Liver (tissue), 3 donors: ENCODE results near the gene GPATCH2.
"Not testable (repeated sequence)": the region's sequence is repeated elsewhere in the genome, so short reads cannot be mapped to it uniquely, and the experiment has no call there.

ENCODE experiments used
- JUND ChIP-seq, 2 donors: IDR thresholded peaks; 2 replicates each; pipeline ENCODE4 v1.6.1; 2016; ENCODE audit warnings: antibody characterized with exemption in 2 of 2
- RXRA ChIP-seq, 2 donors: IDR thresholded peaks; 2 replicates each; pipeline ENCODE4 v1.6.1; 2017 to 2018; ENCODE audit warnings: antibody characterized with exemption in 2 of 2, mild to moderate bottlenecking in 1 of 2
- SP1 ChIP-seq: IDR thresholded peaks from 2 replicates; pipeline ENCODE4 v1.6.1; 2018; ENCODE audit warnings: antibody characterized with exemption, mild to moderate bottlenecking
- TAF1 ChIP-seq: conservative IDR thresholded peaks from 2 replicates; pipeline ENCODE4 v1.6.1; 2016; ENCODE audit warnings: antibody characterized with exemption, mild to moderate bottlenecking
- TF ChIP-seq, protein P1 (sequence below): fragments of 150-350 bp; IDR thresholded peaks from 2 replicates; pipeline ENCODE4 v1.5.1; 2017; ENCODE audit warnings: improper control_type of control experiment, low read depth, low read length; ENCODE audit not compliant: missing input control
- TF ChIP-seq, protein P2 (sequence below): IDR thresholded peaks from 2 replicates; pipeline ENCODE4 v1.6.1; 2016; ENCODE audit warnings: antibody characterized with exemption, mild to moderate bottlenecking
- TF ChIP-seq, protein P3 (sequence below): IDR thresholded peaks from 2 replicates; pipeline ENCODE4 v1.6.1; 2016; ENCODE audit warnings: antibody characterized with exemption
- donor health status: healthy.
- donor health status: healthy.

GRCh38 chr1:217584286-217584811 is 46.5 kb downstream of the GPATCH2 start:
- TF ChIP-seq, protein P1, sequence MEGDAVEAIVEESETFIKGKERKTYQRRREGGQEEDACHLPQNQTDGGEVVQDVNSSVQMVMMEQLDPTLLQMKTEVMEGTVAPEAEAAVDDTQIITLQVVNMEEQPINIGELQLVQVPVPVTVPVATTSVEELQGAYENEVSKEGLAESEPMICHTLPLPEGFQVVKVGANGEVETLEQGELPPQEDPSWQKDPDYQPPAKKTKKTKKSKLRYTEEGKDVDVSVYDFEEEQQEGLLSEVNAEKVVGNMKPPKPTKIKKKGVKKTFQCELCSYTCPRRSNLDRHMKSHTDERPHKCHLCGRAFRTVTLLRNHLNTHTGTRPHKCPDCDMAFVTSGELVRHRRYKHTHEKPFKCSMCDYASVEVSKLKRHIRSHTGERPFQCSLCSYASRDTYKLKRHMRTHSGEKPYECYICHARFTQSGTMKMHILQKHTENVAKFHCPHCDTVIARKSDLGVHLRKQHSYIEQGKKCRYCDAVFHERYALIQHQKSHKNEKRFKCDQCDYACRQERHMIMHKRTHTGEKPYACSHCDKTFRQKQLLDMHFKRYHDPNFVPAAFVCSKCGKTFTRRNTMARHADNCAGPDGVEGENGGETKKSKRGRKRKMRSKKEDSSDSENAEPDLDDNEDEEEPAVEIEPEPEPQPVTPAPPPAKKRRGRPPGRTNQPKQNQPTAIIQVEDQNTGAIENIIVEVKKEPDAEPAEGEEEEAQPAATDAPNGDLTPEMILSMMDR = not testable (repeated sequence)
- TF ChIP-seq, protein P2, sequence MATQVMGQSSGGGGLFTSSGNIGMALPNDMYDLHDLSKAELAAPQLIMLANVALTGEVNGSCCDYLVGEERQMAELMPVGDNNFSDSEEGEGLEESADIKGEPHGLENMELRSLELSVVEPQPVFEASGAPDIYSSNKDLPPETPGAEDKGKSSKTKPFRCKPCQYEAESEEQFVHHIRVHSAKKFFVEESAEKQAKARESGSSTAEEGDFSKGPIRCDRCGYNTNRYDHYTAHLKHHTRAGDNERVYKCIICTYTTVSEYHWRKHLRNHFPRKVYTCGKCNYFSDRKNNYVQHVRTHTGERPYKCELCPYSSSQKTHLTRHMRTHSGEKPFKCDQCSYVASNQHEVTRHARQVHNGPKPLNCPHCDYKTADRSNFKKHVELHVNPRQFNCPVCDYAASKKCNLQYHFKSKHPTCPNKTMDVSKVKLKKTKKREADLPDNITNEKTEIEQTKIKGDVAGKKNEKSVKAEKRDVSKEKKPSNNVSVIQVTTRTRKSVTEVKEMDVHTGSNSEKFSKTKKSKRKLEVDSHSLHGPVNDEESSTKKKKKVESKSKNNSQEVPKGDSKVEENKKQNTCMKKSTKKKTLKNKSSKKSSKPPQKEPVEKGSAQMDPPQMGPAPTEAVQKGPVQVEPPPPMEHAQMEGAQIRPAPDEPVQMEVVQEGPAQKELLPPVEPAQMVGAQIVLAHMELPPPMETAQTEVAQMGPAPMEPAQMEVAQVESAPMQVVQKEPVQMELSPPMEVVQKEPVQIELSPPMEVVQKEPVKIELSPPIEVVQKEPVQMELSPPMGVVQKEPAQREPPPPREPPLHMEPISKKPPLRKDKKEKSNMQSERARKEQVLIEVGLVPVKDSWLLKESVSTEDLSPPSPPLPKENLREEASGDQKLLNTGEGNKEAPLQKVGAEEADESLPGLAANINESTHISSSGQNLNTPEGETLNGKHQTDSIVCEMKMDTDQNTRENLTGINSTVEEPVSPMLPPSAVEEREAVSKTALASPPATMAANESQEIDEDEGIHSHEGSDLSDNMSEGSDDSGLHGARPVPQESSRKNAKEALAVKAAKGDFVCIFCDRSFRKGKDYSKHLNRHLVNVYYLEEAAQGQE = not testable (repeated sequence)
- TF ChIP-seq, protein P3, sequence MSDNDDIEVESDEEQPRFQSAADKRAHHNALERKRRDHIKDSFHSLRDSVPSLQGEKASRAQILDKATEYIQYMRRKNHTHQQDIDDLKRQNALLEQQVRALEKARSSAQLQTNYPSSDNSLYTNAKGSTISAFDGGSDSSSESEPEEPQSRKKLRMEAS = not testable (repeated sequence)
- TF ChIP-seq SP1; JUND (IDR thresholded peaks at IDR 0.05); TAF1; RXRA (IDR thresholded peaks at IDR 0.05): not testable (repeated sequence)
